ENCODE data around the gene BRD4.

DNA sequence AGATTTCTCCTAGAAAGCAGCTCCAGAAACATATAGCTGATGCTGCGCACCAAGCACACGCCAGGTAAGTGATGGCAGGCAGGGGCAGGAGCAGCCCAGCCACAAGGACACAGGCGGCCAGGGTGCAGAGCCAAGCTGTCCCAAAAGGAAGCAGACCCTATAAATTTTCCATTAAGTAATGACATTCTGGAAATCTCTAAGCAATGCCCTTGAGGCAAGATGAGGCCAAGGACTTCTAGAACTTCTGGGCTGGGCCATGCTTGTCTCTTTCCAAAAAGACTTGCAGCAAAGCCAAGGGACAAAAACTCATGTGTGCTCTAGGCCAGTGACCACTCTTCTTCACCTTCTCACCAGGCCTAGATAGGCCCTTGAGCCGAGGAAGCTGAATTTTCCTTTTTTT lies 57.9 kb downstream of the BRD4 start:
- TF ChIP-seq POLR2AphosphoS5 (IDR thresholded peaks at IDR 0.05) (no peak), EP300 (IDR thresholded peaks at IDR 0.05) (no peak), POLR2A (IDR thresholded peaks at IDR 0.05) (no peak)
- TF ChIP-seq, protein P1, sequence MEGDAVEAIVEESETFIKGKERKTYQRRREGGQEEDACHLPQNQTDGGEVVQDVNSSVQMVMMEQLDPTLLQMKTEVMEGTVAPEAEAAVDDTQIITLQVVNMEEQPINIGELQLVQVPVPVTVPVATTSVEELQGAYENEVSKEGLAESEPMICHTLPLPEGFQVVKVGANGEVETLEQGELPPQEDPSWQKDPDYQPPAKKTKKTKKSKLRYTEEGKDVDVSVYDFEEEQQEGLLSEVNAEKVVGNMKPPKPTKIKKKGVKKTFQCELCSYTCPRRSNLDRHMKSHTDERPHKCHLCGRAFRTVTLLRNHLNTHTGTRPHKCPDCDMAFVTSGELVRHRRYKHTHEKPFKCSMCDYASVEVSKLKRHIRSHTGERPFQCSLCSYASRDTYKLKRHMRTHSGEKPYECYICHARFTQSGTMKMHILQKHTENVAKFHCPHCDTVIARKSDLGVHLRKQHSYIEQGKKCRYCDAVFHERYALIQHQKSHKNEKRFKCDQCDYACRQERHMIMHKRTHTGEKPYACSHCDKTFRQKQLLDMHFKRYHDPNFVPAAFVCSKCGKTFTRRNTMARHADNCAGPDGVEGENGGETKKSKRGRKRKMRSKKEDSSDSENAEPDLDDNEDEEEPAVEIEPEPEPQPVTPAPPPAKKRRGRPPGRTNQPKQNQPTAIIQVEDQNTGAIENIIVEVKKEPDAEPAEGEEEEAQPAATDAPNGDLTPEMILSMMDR (IDR thresholded peaks at IDR 0.05), result no peak

All from upper lobe of left lung (tissue), 4 donors.